ENCODE results near the gene VPS11. TPM values are rescaled to one million over a fixed set of nuclear protein-coding genes. Genes with fewer than 3 reads are reported as not detected.
"Not testable (repeated sequence)": the region's sequence is repeated elsewhere in the genome, so short reads cannot be mapped to it uniquely, and the experiment has no call there.

Gene VPS11
- total RNA-seq, 1 donor from 2014 or later: 23.4 TPM

GRCh38 chr11:119101759-119102423 lies 34.3 kb downstream of the VPS11 start, which contains the start of gene DPAGT1:
TSS of gene DPAGT1 (minus strand) at chr11:119101853. CDS start at chr11:119101655, 198 bp downstream.
- Histone ChIP-seq H3K9me3 (no peaks in the 10 kb centered on the region), H3K27me3 (no peaks in the 10 kb centered on the region), H3K4me1 (peaks cover 20 to 25% of the 10 kb centered on the region in 2 donors), H3K27ac (peak within 1 kb of the TSS; percentile 92), H3K36me3 (peaks cover 15 to 19% of the 10 kb centered on the region in 2 donors), H3K4me3 (peak within 1 kb of the TSS; percentile 75 to 89)
- DNase-seq (ENCODE audit: low spot score in 2 of 2): peak; percentile 70 to 97
- intact Hi-C loops (cut with DNase I): loop anchor here (1.0 to 10.0 kb wide), 5 partner anchors 17 to 667 kb away; partner anchors contain the start of genes HINFP, HMBS, HYOU1 and KMT2A
- TF ChIP-seq CTCF (IDR thresholded peaks at IDR 0.05): no peak

GRCh38 chr11:119103161-119103664 lies 35.6 kb downstream of the VPS11 start:
- peak overlapping the region; percentile 33 to 89 for H3K4me3 ChIP-seq
- H3K4me1 ChIP-seq: peaks cover 20 to 27% of the 10 kb centered on the region in 2 donors
- not testable (repeated sequence) for DNase-seq (ENCODE audit: low spot score in 2 of 2); H3K36me3 ChIP-seq; H3K9me3 ChIP-seq; H3K27me3 ChIP-seq
- H3K27ac ChIP-seq: peak overlapping the region; percentile 92
- intact Hi-C loops (cut with DNase I): loop anchor here (2.0 to 10.0 kb wide), 4 partner anchors 18 to 668 kb away; partner anchors contain the start of genes HMBS, HYOU1, KMT2A and MCAM

- H3K27me3 ChIP-seq: no peaks in the 10 kb centered on the region
- no peaks in the 10 kb centered on the region for H3K9me3 ChIP-seq
- DNase-seq (ENCODE audit: low spot score in 2 of 2): no peak
- H3K36me3 ChIP-seq: peaks cover 0 to under 1% of the 10 kb centered on the region in 2 donors
- TF ChIP-seq CTCF (IDR thresholded peaks at IDR 0.05): no peak
- H3K4me1 ChIP-seq: peaks cover 20 to 32% of the 10 kb centered on the region in 2 donors
- intact Hi-C loops (cut with DNase I): loop anchor here (2.0 to 10.0 kb wide), 4 partner anchors 19 to 669 kb away; partner anchors contain the start of genes HMBS, HYOU1, KMT2A and MCAM
- H3K4me3 ChIP-seq: no peak overlapping the region
- peak overlapping the region in 1 of 2 donors; percentile 92 for H3K27ac ChIP-seq
These were observed 36.2 kb downstream of the VPS11 start for GRCh38 chr11:119103793-119104192.

GRCh38 chr11:119106564-119107537 lies 39.2 kb downstream of the VPS11 start, which contains the start of gene C2CD2L:
TSS of gene C2CD2L (plus strand) at chr11:119107344. CDS start at chr11:119107742, 398 bp downstream.
- Histone ChIP-seq H3K4me1 (peaks cover 9 to 25% of the 10 kb centered on the region in 2 donors), H3K4me3 (peak within 1 kb of the TSS; percentile 74 to 95), H3K27me3 (no peaks in the 10 kb centered on the region), H3K27ac (peak within 1 kb of the TSS; percentile 82 to 84), H3K9me3 (no peaks in the 10 kb centered on the region), H3K36me3 (peaks cover 5 to 12% of the 10 kb centered on the region in 2 donors)
- no peak for TF ChIP-seq CTCF (IDR thresholded peaks at IDR 0.05)
- intact Hi-C loops (cut with DNase I): loop anchor here (1.0 to 10.0 kb wide), 4 partner anchors 14 to 672 kb away; partner anchors contain the start of genes CBL, HINFP, KMT2A and NLRX1
- peak; percentile 83 to 96 for DNase-seq (ENCODE audit: low spot score in 2 of 2)

GRCh38 chr11:119107538-119108145 lies 40.0 kb downstream of the VPS11 start:
- Histone ChIP-seq H3K36me3 (peaks cover 13 to 20% of the 10 kb centered on the region in 2 donors), H3K27me3 (no peaks in the 10 kb centered on the region), H3K4me3 (peak overlapping the region; percentile 74 to 95), H3K4me1 (peaks cover 8 to 25% of the 10 kb centered on the region in 2 donors), H3K27ac (peak overlapping the region; percentile 82 to 84), H3K9me3 (no peaks in the 10 kb centered on the region)
- intact Hi-C loops (cut with DNase I): loop anchor here (1.0 to 10.0 kb wide), 4 partner anchors 14 to 673 kb away; partner anchors contain the start of genes CBL, HINFP, KMT2A and NLRX1
- no peak for TF ChIP-seq CTCF (IDR thresholded peaks at IDR 0.05)
- DNase-seq (ENCODE audit: low spot score in 2 of 2): no peak
